Panc1 (cell line): ENCODE measurements around the gene ESR1. TPM values are rescaled to one million over a fixed set of nuclear protein-coding genes. Genes with fewer than 3 reads are reported as not detected.

Experiments used
- ATAC-seq: fragments of 200-7000 bp; cut with Tn5 transposase; 2 replicates; pipeline ENCODE4 v1.9.1; 2020; ENCODE audit warnings: mild to moderate bottlenecking, moderate library complexity
- BruUV-seq: library from RNA; stranded (reverse); fragments of 400-500 nt; replicated peaks from 2 replicates; lab custom pipeline; 2021; lab: Mats Ljungman, UMichigan
- CTCF ChIA-PET: fragments of 300-600 bp; sonication (Branson Sonifier 250); formaldehyde crosslinking; loops from one replicate; lab custom pipeline; 2022; ENCODE audit warnings: antibody characterized with exemption; lab: Charles Lee
- POLR2A ChIA-PET: fragments of 300-600 bp; sonication (Branson Sonifier 250); formaldehyde crosslinking; loops from one replicate; lab custom pipeline; 2022; ENCODE audit warnings: antibody characterized with exemption; lab: Charles Lee
- DNase-seq: peaks from one replicate; pipeline ENCODE4 v3.0.0-alpha.2; 2010; ENCODE audit warnings: low read depth, low spot score
- H3K27ac ChIP-seq: 2 replicates; pipeline ENCODE4 v1.5.1; 2011; ENCODE audit warnings: mild to moderate bottlenecking, low read length, inconsistent platforms
- H3K27me3 ChIP-seq: fragments of 200-500 bp; sonication (Bioruptor generic); 2 replicates; pipeline ENCODE4 v1.6.0; 2014; ENCODE audit warnings: low read length, inconsistent platforms; ENCODE audit not compliant: control insufficient read depth, insufficient read depth
- H3K36me3 ChIP-seq: fragments of 200-500 bp; sonication (Bioruptor generic); 2 replicates; pipeline ENCODE4 v1.5.1; 2014; ENCODE audit warnings: inconsistent platforms, mild to moderate bottlenecking, low read length, moderate library complexity; ENCODE audit not compliant: control insufficient read depth, insufficient read depth
- H3K4me1 ChIP-seq: 2 replicates; pipeline ENCODE4 v1.5.1; 2011; ENCODE audit warnings: inconsistent platforms, mild to moderate bottlenecking, low read length, moderate library complexity; ENCODE audit not compliant: control insufficient read depth, insufficient read depth
- H3K4me3 ChIP-seq, 2 experiments: 2 replicates each; pipeline ENCODE4 v1.5.1; 2011 to 2012; ENCODE audit warnings: low read depth in 2 of 2, low read length in 2 of 2, mild to moderate bottlenecking in 2 of 2, inconsistent platforms in 1 of 2, moderate library complexity in 1 of 2
- H3K9me3 ChIP-seq: fragments of 200-500 bp; sonication (Bioruptor generic); 2 replicates; pipeline ENCODE4 v1.5.1; 2014; ENCODE audit warnings: low read depth, mild to moderate bottlenecking, inconsistent platforms, low read length, moderate library complexity; ENCODE audit not compliant: control insufficient read depth, insufficient read depth
- POLR2AphosphoS5 ChIP-seq: IDR thresholded peaks from 2 replicates; pipeline ENCODE4 v1.6.1; 2012; ENCODE audit warnings: mild to moderate bottlenecking, low read depth, low read length, moderate library complexity
- SIN3A ChIP-seq: IDR thresholded peaks from 2 replicates; pipeline ENCODE4 v1.6.1; 2012; ENCODE audit warnings: low read depth, mild to moderate bottlenecking, low read length, moderate library complexity, borderline replicate concordance; ENCODE audit not compliant: insufficient read depth
- TCF7L2 ChIP-seq: IDR thresholded peaks from 2 replicates; pipeline ENCODE4 v1.6.1; 2011; ENCODE audit warnings: mild to moderate bottlenecking, low read depth, low read length, inconsistent platforms
- in situ Hi-C: cut with HindIII; loops from 2 replicates; pipeline ENCODE4 v1.10.0; 2016; ENCODE audit warnings: low sequenced_read_pairs, low pct_unique_long_range_greater_than_20kb
- intact Hi-C: fragments of 100-400 bp; cut with micrococcal nuclease; formaldehyde crosslinking; loops from one replicate; pipeline ENCODE4 v1.10.0; 2022; ENCODE audit not compliant: unreplicated experiment
- total RNA-seq: library from RNA; stranded (reverse); gene quantifications from one replicate; pipeline ENCODE4 v1.2.1, GENCODE V29; 2021; ENCODE audit not compliant: unreplicated experiment
- TF ChIP-seq, protein P1 (sequence below), 2 experiments: IDR thresholded peaks; 2 replicates each; pipeline ENCODE4 v1.6.1; 2011 to 2012; ENCODE audit warnings: low read depth in 2 of 2, control low read depth in 1 of 2, low read length in 1 of 2, mild to moderate bottlenecking in 1 of 2, moderate library complexity in 1 of 2; ENCODE audit not compliant: insufficient read depth in 1 of 2
- TF ChIP-seq, protein P2 (sequence below): fragments of 450-650 bp; IDR thresholded peaks from 2 replicates; pipeline ENCODE4 v1.5.1; 2017; ENCODE audit warnings: mild to moderate bottlenecking

The ESR1 gene
- total RNA-seq, 1 experiment from 2014 or later, result 0.03 TPM

DNA sequence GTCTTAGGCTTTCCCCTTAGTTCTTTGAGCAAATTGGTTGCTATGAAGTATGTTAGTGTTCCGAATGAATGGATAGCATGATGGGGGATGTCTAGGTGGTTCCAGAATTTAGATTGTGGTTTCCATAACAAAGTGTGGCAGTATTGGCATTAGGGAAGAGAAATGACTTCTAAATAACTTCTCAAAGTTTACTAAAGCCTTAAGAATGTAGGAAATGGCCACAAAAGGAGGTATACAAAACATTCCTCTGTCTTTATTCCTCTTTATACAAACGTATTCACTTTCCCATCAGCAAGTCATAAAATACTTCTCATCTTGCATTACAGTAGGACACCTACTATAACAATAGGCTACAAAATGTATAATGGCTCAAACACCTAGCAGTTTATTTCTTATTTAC is 279.6 kb downstream of the ESR1 start:
- H3K4me1 ChIP-seq, result no peaks in the 10 kb centered on the region
- CTCF ChIA-PET, result no interaction called here
- ATAC-seq, result no peak
- no peak for DNase-seq
- no peaks in the 10 kb centered on the region for H3K27me3 ChIP-seq
- H3K9me3 ChIP-seq, result no peaks in the 10 kb centered on the region
- in situ Hi-C loops (loop anchor here (25.0 kb wide), 1 partner anchor 100 kb away; no protein-coding TSS in a partner anchor), intact Hi-C loops (no loop called here)
- no peaks in the 10 kb centered on the region for H3K36me3 ChIP-seq
- BruUV-seq, result no TSS peak
- TF ChIP-seq, protein P1, sequence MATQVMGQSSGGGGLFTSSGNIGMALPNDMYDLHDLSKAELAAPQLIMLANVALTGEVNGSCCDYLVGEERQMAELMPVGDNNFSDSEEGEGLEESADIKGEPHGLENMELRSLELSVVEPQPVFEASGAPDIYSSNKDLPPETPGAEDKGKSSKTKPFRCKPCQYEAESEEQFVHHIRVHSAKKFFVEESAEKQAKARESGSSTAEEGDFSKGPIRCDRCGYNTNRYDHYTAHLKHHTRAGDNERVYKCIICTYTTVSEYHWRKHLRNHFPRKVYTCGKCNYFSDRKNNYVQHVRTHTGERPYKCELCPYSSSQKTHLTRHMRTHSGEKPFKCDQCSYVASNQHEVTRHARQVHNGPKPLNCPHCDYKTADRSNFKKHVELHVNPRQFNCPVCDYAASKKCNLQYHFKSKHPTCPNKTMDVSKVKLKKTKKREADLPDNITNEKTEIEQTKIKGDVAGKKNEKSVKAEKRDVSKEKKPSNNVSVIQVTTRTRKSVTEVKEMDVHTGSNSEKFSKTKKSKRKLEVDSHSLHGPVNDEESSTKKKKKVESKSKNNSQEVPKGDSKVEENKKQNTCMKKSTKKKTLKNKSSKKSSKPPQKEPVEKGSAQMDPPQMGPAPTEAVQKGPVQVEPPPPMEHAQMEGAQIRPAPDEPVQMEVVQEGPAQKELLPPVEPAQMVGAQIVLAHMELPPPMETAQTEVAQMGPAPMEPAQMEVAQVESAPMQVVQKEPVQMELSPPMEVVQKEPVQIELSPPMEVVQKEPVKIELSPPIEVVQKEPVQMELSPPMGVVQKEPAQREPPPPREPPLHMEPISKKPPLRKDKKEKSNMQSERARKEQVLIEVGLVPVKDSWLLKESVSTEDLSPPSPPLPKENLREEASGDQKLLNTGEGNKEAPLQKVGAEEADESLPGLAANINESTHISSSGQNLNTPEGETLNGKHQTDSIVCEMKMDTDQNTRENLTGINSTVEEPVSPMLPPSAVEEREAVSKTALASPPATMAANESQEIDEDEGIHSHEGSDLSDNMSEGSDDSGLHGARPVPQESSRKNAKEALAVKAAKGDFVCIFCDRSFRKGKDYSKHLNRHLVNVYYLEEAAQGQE (IDR thresholded peaks at IDR 0.05; ENCODE audit: insufficient read depth in 1 of 2, low read depth in 2 of 2, low read length in 1 of 2), result no peak
- TF ChIP-seq, protein P2, sequence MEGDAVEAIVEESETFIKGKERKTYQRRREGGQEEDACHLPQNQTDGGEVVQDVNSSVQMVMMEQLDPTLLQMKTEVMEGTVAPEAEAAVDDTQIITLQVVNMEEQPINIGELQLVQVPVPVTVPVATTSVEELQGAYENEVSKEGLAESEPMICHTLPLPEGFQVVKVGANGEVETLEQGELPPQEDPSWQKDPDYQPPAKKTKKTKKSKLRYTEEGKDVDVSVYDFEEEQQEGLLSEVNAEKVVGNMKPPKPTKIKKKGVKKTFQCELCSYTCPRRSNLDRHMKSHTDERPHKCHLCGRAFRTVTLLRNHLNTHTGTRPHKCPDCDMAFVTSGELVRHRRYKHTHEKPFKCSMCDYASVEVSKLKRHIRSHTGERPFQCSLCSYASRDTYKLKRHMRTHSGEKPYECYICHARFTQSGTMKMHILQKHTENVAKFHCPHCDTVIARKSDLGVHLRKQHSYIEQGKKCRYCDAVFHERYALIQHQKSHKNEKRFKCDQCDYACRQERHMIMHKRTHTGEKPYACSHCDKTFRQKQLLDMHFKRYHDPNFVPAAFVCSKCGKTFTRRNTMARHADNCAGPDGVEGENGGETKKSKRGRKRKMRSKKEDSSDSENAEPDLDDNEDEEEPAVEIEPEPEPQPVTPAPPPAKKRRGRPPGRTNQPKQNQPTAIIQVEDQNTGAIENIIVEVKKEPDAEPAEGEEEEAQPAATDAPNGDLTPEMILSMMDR, result no peak
- TF ChIP-seq SIN3A (no peak), POLR2AphosphoS5 (no peak), TCF7L2 (no peak)
- no peak overlapping the region for H3K4me3 ChIP-seq
- POLR2A ChIA-PET, result no interaction called here
- no peak overlapping the region for H3K27ac ChIP-seq

DNA sequence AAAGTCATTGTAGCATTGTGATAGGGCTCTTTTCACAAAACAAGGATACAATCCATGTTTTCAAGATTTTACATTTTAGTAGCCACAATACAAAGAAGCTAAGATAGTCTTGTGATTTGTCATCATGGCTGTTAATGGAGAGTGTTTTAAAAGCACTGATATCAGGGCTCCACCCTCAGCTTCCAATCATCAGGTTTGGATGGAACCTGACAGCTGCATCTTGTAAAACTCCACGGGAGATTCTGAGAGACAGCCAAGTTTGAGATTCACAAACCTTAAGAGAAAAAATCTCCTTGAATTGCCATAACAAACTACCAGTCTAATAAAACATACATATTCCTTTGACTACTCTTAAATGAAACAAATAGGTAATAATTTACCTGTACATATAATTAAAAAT is 280.2 kb downstream of the ESR1 start:
- no TSS peak for BruUV-seq
- no peak for DNase-seq
- ChIA-PET CTCF (no interaction called here), POLR2A (no interaction called here)
- H3K27ac ChIP-seq, result no peak overlapping the region
- no peak overlapping the region for H3K4me3 ChIP-seq
- no peak for ATAC-seq
- no peaks in the 10 kb centered on the region for H3K27me3 ChIP-seq
- H3K36me3 ChIP-seq, result no peaks in the 10 kb centered on the region
- TF ChIP-seq TCF7L2, result no peak
- no peak for TF ChIP-seq POLR2AphosphoS5
- no peak for TF ChIP-seq SIN3A
- TF ChIP-seq, protein P2, result no peak
- TF ChIP-seq, protein P1 (IDR thresholded peaks at IDR 0.05; ENCODE audit: insufficient read depth in 1 of 2, low read depth in 2 of 2, low read length in 1 of 2), result no peak
- intact Hi-C loops (no loop called here), in situ Hi-C loops (loop anchor here (25.0 kb wide), 1 partner anchor 100 kb away; no protein-coding TSS in a partner anchor)
- H3K4me1 ChIP-seq, result no peaks in the 10 kb centered on the region
- no peaks in the 10 kb centered on the region for H3K9me3 ChIP-seq
